ENCODE data around the gene TECPR2.
"Not testable (repeated sequence)": the region's sequence is repeated elsewhere in the genome, so short reads cannot be mapped to it uniquely, and the experiment has no call there.

Gene TECPR2

DNA sequence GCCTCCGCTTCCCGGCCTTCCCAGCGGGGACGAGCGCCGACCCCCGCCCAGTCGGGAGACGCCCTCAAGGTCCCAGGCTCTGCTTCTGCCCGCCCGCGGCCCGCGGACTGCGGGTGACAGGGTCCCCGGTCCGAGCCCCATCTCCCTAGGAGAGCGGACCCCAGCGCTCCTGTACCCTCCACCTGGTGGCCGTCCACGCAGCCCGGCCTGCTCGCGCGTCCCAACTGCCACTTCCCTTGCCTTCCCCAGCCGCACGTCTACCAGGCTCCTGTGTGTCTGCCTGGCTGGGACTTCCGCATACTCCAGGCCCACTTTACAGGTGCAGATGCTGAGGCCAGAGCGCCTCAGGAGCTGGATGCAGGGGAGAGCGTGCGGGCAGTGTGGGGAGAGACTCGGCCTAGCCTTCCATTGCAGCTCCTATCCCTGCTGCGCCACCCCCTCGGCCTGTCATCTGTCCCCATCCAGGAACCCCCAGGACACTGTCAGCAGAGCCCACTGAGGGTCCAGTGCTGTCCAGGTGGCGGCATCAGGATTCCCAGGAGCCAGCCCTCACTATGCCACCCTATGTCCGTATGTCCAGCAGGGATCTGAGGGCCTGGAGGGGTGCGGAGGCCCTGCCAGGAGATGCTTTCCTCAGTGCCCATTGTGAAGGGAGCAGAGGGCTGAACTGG lies 154.8 kb downstream of the TECPR2 start:
- Mint-ChIP-seq H3K27ac (peak overlapping the region; percentile 86 to 87), H3K27me3 (peaks cover 28% of the 10 kb centered on the region), H3K9me3 (no peaks in the 10 kb centered on the region), H3K4me3 (peak overlapping the region; percentile 82 to 87), H3K4me1 (peaks cover 10% of the 10 kb centered on the region)
- peak; percentile 14 for ATAC-seq
- DNase-seq: no peak

DNA sequence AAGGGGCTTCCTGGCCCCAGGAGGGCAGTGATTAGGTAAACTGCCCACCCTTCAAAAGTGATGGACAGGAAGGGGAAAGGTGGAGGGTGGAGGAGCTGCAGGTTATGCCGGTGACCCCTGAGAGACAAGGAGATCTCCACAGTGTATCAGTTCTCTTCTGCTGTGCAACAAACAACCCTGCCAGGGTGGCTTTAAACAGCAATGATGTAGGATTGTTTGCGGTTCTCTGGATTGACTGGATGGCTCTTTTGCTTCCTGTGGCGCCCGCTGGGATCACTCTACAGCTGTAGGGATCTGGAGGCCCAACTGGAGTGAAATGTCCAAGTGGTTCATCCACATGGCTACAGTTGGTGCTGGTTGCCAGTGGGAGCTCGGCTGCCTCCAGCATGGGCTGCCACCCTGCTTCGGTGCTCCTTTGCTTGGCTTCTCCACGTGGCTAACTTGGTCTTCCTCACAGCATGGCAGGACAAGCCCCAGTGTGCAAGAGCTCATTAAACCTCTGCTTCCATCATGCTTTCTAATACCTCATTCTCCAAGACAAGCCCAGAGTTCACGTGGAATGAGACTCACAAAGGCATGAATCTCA lies 155.4 kb downstream of the TECPR2 start:
- Mint-ChIP-seq H3K4me1 (peaks cover 15% of the 10 kb centered on the region), H3K4me3 (peak overlapping the region in 1 of 2 donors; percentile 87), H3K9me3 (no peaks in the 10 kb centered on the region), H3K27me3 (peaks cover 28% of the 10 kb centered on the region), H3K27ac (no peak overlapping the region)
- ATAC-seq (no peak), DNase-seq (no peak)

- ATAC-seq, H3K27ac Mint-ChIP-seq, H3K4me3 Mint-ChIP-seq, H3K9me3 Mint-ChIP-seq, DNase-seq: not testable (repeated sequence)
- Mint-ChIP-seq H3K4me1 (peaks cover 29% of the 10 kb centered on the region), H3K27me3 (peaks cover 18% of the 10 kb centered on the region)
These were observed 157.0 kb downstream of the TECPR2 start for GRCh38 chr14:102519709-102520108.

- no peaks in the 10 kb centered on the region for H3K9me3 Mint-ChIP-seq
- no peak for DNase-seq
- ATAC-seq: no peak
- H3K27me3 Mint-ChIP-seq: peaks cover 5% of the 10 kb centered on the region
- H3K4me3 Mint-ChIP-seq: peak overlapping the region; percentile 91 to 96
- peaks cover 31% of the 10 kb centered on the region for H3K4me1 Mint-ChIP-seq
- peak overlapping the region in 1 of 2 donors; percentile 2 for H3K27ac Mint-ChIP-seq
These were observed 160.4 kb downstream of the TECPR2 start for GRCh38 chr14:102523200-102523568.

- H3K4me3 Mint-ChIP-seq: peak overlapping the region; percentile 91 to 96
- ATAC-seq (peak; percentile 2), DNase-seq (no peak)
- peak overlapping the region; percentile 39 to 70 for H3K27ac Mint-ChIP-seq
- H3K9me3 Mint-ChIP-seq: no peaks in the 10 kb centered on the region
- H3K4me1 Mint-ChIP-seq: peaks cover 31% of the 10 kb centered on the region
- H3K27me3 Mint-ChIP-seq: no peaks in the 10 kb centered on the region
These were observed 161.1 kb downstream of the TECPR2 start for GRCh38 chr14:102523569-102524450.

GRCh38 chr14:102524451-102525218 lies 161.9 kb downstream of the TECPR2 start:
- ATAC-seq (peak; percentile 99), DNase-seq (peak; percentile 99)
- Mint-ChIP-seq H3K4me3 (peak overlapping the region; percentile 91 to 96), H3K27ac (peak overlapping the region; percentile 90 to 94), H3K9me3 (no peaks in the 10 kb centered on the region), H3K4me1 (peaks cover 31% of the 10 kb centered on the region), H3K27me3 (no peaks in the 10 kb centered on the region)

DNA sequence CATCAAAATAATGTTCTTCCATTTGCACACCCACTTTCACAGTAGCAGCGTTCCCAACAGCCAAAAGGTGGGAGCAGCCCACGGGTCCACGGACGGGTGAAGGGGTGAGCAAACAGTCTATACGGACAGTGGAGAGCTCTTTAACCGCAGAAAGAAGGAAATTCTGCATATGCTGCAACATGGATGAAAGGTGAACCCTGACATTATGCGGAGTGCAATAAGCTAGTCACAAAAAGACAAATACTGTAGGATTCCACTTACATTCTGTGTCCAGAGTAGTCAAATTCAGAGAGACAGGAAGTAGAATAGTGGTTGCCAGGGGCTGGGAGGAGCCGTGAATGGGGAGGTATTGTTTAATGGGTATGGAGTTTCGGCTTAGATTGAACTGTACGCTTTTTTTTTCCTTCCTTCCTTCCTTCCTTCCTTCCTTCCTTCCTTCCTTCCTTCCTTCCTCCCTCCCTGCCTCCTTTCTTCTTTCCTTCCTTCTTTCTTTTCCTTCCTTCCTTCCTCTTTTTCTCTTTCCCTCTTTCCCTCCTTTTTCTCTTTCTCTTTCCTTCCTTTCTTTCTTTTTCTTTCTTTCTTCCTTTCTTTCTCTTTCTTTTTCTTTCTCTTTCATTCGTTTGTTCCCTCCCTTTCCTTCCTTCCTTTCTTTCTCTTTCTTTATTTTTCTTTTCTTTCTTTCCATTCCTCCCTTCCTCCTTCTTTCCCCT lies 162.6 kb downstream of the TECPR2 start:
- H3K27ac Mint-ChIP-seq: peak overlapping the region; percentile 94 to 95
- H3K9me3 Mint-ChIP-seq: no peaks in the 10 kb centered on the region
- DNase-seq (peak; percentile 48 to 50), ATAC-seq (peak; percentile 45)
- peaks cover 31% of the 10 kb centered on the region for H3K4me1 Mint-ChIP-seq
- H3K27me3 Mint-ChIP-seq: no peaks in the 10 kb centered on the region
- H3K4me3 Mint-ChIP-seq: peak overlapping the region; percentile 91 to 96

- H3K4me3 Mint-ChIP-seq: peak overlapping the region; percentile 91 to 96
- H3K4me1 Mint-ChIP-seq: peaks cover 31% of the 10 kb centered on the region
- ATAC-seq (no peak), DNase-seq (no peak)
- H3K27me3 Mint-ChIP-seq: no peaks in the 10 kb centered on the region
- H3K9me3 Mint-ChIP-seq: no peaks in the 10 kb centered on the region
- H3K27ac Mint-ChIP-seq: peak overlapping the region; percentile 94 to 95
These were observed 163.3 kb downstream of the TECPR2 start for GRCh38 chr14:102525929-102526497.

DNA sequence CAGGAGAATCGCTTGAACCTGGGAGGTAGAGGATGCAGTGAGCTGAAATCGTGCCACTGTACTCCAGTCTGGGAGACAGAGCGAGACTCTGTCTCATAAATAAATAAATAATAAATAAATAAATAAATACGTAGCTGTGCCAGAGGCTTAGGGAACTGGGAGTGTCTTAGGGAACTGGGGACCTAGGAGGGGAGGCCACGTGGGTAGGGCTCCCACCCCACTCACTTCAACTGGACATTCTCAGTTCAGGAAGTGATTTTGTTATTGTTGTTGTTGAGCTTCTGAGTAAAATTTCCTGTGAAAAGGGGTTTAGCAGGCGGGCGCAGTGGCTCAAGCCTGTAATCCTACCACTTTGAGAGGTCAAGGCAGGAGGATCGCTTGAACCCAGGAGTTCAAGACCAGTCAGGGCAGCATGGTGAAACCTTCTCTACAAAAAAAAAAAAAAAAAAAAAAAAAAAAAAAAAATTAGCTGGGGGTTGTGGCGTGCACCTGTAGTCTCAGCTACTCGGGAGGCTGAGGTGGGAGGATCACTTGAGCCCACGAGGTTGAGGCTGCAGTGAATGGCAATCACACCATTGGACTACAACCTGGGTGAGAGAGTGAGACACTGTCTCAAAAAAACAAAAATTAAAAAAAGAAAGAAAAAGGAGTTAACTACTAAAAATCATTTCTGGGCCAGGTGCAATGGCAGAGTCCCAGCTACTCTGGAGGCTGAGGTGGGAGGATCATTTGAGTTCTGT lies 165.9 kb downstream of the TECPR2 start:
- Mint-ChIP-seq H3K4me3 (no peak overlapping the region), H3K9me3 (no peaks in the 10 kb centered on the region), H3K4me1 (peaks cover 21% of the 10 kb centered on the region), H3K27me3 (no peaks in the 10 kb centered on the region), H3K27ac (no peak overlapping the region)
- no peak for ATAC-seq
- no peak for DNase-seq

GRCh38 chr14:102530828-102531478 lies 168.2 kb downstream of the TECPR2 start:
- no peak for DNase-seq
- H3K27ac Mint-ChIP-seq: no peak overlapping the region
- H3K4me3 Mint-ChIP-seq: no peak overlapping the region
- H3K9me3 Mint-ChIP-seq: no peaks in the 10 kb centered on the region
- no peak for ATAC-seq
- H3K27me3 Mint-ChIP-seq: no peaks in the 10 kb centered on the region
- H3K4me1 Mint-ChIP-seq: peaks cover 2% of the 10 kb centered on the region

DNA sequence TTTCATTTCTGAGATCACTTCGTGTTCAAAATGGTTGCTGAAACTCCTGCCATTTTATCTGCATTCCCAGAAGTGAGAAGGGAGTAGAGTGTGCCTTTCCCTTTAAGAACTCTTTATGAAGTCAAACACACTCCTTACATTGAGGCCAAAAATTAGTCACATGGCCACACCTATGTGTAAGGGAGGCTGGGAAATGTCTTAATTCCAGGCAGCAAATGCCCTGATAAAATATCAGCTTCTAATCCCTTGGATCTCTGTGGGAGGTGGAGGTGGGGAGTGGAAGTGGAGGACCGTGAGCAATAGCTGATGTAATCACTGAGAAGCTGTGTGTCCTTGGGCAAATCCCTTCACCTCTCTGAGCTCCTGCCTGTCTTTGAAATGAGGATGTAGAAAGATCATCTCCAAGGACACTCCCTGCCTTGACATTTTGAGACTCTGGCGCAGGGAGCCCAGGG lies 169.5 kb downstream of the TECPR2 start:
- no peaks in the 10 kb centered on the region for H3K4me1 Mint-ChIP-seq
- no peak overlapping the region for H3K27ac Mint-ChIP-seq
- H3K9me3 Mint-ChIP-seq: no peaks in the 10 kb centered on the region
- DNase-seq (no peak), ATAC-seq (no peak)
- H3K27me3 Mint-ChIP-seq: no peaks in the 10 kb centered on the region
- no peak overlapping the region for H3K4me3 Mint-ChIP-seq

DNA sequence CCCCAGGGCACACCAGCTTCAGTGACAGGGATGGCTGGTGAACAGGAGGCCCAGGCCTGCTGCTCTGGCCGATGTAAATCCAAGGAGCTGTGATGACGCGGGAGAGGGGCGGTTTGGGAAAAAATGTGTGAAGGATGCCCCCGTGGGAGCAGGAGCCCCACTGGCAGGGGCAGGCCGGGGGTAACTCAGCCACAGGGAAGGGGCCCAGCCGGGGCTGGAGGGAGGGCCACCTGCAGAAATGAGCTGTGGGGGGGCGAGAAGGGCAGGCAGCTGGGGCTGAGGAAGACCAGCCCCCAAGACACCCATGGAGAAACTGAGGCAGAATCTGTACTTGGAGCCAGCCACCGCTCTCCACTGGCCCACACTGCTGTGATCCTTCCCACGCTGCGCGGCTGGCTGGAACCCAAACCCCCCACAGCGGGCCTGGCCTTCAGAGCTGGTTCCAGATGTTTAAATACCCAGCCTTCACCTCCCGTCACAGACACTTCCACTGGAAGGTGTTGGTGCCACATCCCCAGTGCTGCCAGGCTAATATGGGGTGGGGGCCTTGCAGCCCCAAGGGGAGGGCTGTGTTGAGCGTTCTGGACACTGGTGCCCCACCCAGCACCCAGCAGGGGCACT lies 175.3 kb downstream of the TECPR2 start:
- no peaks in the 10 kb centered on the region for H3K9me3 Mint-ChIP-seq
- H3K4me3 Mint-ChIP-seq: no peak overlapping the region
- H3K27ac Mint-ChIP-seq: no peak overlapping the region
- ATAC-seq: no peak
- H3K27me3 Mint-ChIP-seq: peaks cover 6% of the 10 kb centered on the region
- no peaks in the 10 kb centered on the region for H3K4me1 Mint-ChIP-seq
- no peak for DNase-seq
